NOMO-1 treated with dmso at 0.1 percent for 144 hours (cell line): ENCODE data around the gene ZNF423.
"Not testable (repeated sequence)": the region's sequence is repeated elsewhere in the genome, so short reads cannot be mapped to it uniquely, and the experiment has no call there.

ENCODE experiments used
- DNase-seq: peaks from one replicate; lab custom pipeline; 2025; ENCODE audit not compliant: unreplicated experiment; lab: John Stamatoyannopoulos, UW

ZNF423 gene

GRCh38 chr16:49871824-49872223, 15.9 kb upstream of the ZNF423 start:
- DNase-seq = not testable (repeated sequence)

DNA sequence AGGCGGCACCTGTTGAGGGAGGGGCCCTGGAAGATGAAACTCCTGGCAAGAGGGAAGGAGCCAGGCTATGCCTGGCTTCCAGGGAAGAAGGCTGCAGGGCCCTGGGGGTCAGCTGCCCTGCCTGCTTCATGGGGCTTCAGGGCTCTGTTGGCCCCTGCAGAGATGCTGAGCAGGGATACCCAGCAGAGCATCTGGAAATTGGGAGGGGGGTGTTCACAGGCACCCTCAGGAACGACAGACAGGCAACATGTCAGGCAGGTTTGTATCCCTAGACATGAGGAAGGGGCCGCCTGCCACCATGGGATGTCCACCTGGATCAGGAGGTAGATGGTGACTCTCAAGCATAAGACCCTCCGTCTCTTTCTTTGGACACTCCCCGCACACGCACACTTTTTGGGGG, 13.8 kb upstream of the ZNF423 start:
- DNase-seq = no peak

GRCh38 chr16:49867796-49868668, 12.1 kb upstream of the ZNF423 start:
- DNase-seq = no peak

GRCh38 chr16:49867234-49867633, 11.3 kb upstream of the ZNF423 start:
- no peak for DNase-seq

- DNase-seq = no peak
These were observed 10.7 kb upstream of the ZNF423 start for GRCh38 chr16:49866595-49867071.

GRCh38 chr16:49862694-49863093, 6.8 kb upstream of the ZNF423 start:
- DNase-seq = no peak

- DNase-seq = no peak
These were observed 5.4 kb upstream of the ZNF423 start for GRCh38 chr16:49861299-49861698.

DNA sequence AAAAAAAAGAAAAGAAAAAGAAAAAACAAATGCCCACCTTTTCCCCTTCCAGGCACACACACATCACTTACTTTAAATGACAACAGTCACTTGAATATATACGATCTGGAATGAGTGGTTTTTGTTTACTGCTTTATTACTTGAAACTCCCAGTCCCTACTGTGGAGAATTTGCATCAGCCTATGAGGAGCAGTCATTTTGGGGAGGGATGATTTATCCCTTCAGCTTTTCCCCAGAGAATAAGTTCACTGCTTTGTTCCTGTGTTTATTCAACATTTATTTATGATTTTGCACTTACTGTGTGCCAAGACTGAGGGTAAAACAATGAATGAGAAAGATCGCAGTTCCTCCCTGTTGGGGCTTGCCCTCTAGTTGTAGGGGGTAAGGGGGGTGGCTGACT, 4.7 kb upstream of the ZNF423 start:
- no peak for DNase-seq

DNA sequence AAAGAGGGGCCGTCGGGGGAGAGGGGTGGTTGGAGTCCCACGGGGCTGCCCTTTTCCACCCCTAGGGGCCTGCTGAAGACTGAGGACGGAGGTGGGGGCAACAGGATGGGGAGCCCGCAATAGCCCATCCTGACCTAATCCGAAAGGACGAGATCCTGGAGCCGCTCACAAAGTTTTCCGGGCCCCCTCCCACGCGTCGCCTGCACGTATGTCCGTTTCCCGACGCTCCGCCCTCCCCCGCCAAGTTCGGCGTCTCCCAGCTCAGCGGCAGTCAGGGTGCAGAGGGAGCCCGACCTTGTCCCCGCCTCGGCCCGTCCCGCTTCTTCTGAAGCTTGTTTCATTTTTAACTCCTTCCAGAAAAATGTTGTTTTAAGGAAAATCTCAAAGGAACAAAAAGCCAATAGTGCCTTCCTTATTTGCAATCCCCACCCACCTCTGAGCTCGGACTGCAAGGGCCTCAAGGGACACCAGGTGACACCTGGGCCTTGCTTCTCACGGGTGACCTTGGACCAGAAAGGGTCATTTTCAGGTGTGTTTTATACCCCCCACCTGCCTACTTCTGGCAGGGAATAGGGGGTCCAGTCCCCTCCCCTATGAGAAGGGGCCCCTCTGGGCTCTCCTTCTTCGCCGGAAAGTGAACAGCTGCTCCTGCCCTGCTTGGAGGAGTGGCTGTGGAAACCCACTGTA, 3.4 kb upstream of the ZNF423 start:
- DNase-seq = no peak

GRCh38 chr16:49858200-49859124, 2.5 kb upstream of the ZNF423 start:
- DNase-seq = no peak

DNA sequence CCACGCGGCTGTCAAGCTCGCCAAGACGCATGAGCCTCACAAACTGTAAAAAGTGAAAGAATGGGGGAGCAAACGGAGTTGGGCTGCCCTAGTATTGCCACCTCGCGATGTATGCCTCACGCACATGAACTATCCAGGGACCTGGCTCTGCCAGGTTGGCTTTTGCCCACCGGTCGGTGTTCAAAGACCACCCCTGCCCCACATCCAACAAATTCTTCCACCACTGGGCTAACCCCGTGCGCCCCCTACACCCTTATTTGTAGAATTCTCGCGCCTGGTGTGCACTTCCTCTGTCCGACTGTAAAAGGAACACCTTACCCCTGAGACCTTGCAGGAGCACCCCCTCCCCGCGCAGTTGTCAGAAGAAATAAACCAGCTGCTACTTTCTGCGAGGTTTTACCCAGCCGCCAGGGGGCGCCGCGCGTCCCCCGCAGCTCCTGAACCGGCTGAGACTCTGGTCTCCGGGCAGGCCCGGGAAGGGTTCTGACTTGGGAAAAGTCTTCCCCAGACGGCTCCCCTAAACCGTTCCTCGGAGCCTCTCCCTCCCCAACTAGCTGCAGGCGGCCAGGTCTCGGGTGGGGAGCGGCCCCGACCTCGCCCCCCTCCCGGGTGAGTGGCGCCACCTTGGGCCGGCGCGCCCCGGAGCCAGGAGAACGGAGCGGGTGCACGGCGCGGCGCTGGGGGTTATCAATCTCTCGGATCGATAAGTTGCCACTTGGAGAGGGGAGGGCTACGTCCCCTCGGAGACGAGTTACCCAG, 1.7 kb upstream of the ZNF423 start:
- DNase-seq = peak; percentile 10

GRCh38 chr16:49856672-49857330, 889 bp upstream of the ZNF423 start:
- DNase-seq = peak; percentile 27

DNA sequence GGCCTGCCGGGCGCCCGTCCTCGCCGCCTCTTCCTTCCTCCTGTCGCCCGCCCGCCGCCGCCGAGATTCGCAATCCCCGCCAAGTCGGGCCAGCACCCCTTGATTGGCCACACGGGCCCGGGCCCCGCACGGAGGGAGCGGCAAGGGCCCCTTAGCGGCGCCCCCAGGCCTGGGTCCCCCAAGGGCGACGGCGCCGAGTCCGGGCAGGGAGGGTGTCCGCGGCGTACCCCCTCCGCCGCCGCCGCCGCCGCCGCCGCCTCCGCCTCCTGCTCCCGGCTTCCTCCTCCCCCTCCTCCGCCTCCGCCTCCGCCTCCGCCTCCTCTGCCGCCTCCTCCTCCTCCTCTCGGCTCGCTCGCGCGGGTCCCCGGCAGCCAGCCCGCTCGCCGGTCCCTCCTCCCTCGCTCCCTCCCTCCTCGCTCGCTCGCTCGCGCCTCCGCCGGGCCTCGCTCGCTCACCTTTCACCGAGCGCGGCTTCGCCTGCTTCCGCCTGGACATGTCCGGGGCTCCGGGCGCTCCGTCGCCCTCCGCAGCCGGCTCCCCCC, 561 bp downstream of the ZNF423 start:
- DNase-seq = peak; percentile 79

DNA sequence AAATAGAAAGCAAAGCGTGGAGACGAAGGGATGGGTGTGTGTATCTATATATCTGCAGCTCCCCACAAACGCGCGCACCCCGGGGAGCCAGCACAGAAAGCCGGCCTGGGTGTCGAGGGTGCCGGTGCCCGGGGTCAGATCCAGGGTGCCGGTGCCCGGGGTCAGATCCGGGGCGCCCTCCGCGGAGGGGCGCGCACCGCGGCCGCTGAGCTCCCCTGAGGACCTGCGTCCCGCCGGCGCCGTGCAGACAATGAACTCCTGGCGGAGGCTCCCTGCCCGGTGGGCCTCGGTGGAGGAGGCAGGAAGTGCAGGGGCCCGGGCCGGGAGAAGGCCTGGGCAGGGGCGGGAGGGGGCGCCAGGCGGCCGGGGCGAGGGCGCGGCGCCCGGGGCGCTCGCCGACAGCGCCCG, 1.1 kb downstream of the ZNF423 start:
- DNase-seq = peak; percentile 4

DNA sequence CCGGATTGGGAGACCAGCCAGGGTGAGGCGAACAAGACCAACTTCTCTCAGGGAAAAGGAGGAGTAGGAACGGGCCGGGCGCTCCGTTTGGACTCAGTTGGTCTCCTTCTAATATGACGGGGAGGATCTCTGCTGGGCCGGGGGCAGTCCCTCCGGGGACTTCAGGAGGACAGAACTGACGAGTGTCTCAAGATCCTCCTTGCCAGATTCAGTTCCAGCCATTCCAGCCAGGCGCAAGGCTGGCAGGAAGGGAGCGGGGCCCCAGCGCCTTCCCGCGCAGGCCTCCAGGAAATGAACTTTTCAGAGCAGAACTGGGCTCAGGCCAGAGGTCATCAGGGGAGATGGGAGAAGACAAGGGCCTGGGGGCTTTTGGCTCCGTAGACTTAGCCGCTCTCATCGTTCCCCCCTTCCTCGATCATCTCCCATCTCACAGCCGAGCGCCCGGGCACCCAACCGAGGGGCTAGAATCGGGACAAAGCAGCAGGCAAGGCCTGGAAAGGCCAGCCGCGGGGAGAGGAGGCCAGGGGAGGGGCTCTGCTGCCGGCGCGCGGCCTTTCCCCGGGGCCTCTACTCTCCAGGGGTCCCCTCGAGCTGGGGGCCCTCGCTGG, 1.6 kb downstream of the ZNF423 start:
- no peak for DNase-seq

- no peak for DNase-seq
These were observed 3.6 kb downstream of the ZNF423 start for GRCh38 chr16:49852279-49852678.

- no peak for DNase-seq
These were observed 4.5 kb downstream of the ZNF423 start for GRCh38 chr16:49851468-49851787.

DNA sequence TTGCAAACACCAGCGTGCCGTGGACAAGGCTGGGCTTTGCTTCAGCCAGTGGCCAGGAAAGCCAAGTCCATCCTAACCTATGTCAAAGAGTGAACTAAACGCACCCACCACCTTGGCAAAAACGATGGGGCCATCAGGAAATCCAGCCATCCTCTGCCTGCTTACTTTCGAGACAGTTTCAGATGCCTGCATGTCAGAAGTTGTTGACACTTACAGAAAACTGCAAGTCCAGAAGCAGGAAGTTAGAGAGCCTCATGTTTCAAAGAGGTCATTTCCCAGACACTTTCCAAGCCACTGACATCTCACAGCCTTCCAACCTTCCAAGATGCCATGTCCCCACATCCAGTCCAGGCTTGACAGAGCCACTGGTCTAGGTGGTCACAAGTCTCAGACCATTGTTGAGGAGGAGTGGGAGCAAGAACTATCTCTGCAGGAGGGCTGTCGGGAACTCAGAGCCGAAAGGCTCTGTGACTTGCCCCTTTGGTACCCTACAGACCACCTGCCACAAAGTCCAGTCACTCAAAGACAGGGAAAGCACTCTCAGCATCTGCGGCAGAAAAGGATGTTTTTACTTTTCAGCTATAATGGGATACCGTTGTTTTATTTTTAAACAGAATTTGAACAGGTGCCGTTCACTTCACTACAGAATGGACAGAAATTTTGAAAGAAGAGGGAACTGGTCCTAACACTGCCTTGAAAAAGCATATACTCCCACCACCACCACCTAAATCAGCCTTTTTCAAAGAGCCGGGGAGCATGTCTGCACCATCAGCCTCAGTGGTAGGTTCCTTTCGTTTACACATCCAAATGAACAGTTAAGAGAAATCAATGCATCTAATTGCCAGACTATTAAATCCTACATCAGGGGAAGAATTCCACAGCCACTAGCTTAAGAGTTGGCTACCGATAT, 5.1 kb downstream of the ZNF423 start:
- no peak for DNase-seq
